Activated CD4-positive, alpha-beta T cell treated with anti-CD3 and anti-CD28 coated beads for 4 hours (primary cell): ENCODE results near the gene OPRM1.

ENCODE experiments used
- DNase-seq, 2 donors: peaks; one replicate each; pipeline ENCODE4 v3.0.0-alpha.2; 2020

Gene OPRM1

GRCh38 chr6:154213782-154214181 is 174.7 kb downstream of the OPRM1 start:
- DNase-seq = no peak

- peak; percentile 24 to 26 for DNase-seq
Observed at GRCh38 chr6:154218301-154218700, 179.3 kb downstream of the OPRM1 start.

- DNase-seq = no peak
Observed at GRCh38 chr6:154218787-154219186, 179.7 kb downstream of the OPRM1 start.

GRCh38 chr6:154219250-154219649 is 180.2 kb downstream of the OPRM1 start:
- DNase-seq = no peak

- no peak for DNase-seq
Observed at GRCh38 chr6:154222716-154223115, 183.7 kb downstream of the OPRM1 start.

GRCh38 chr6:154223296-154223695 is 184.3 kb downstream of the OPRM1 start:
- DNase-seq = no peak

GRCh38 chr6:154226461-154226860 is 187.4 kb downstream of the OPRM1 start:
- DNase-seq = no peak

GRCh38 chr6:154227862-154228520 is 189.0 kb downstream of the OPRM1 start:
- no peak for DNase-seq

GRCh38 chr6:154228521-154228905 is 189.5 kb downstream of the OPRM1 start:
- DNase-seq = no peak

- DNase-seq = peak; percentile 59 to 65
Observed at GRCh38 chr6:154229786-154230185, 190.7 kb downstream of the OPRM1 start.

GRCh38 chr6:154230393-154230792 is 191.4 kb downstream of the OPRM1 start:
- DNase-seq = no peak

- no peak for DNase-seq
Observed at GRCh38 chr6:154230910-154231595, 192.0 kb downstream of the OPRM1 start.

GRCh38 chr6:154232013-154232910 is 193.2 kb downstream of the OPRM1 start:
- no peak for DNase-seq

- no peak for DNase-seq
Observed at GRCh38 chr6:154233383-154233782, 194.3 kb downstream of the OPRM1 start.

- no peak for DNase-seq
Observed at GRCh38 chr6:154234019-154234772, 195.2 kb downstream of the OPRM1 start.

GRCh38 chr6:154236646-154237301 is 197.7 kb downstream of the OPRM1 start:
- no peak for DNase-seq

- DNase-seq = no peak
Observed at GRCh38 chr6:154238831-154239230, 199.8 kb downstream of the OPRM1 start.

GRCh38 chr6:154239392-154239791 is 200.4 kb downstream of the OPRM1 start:
- peak in 1 of 2 donors; percentile 46 for DNase-seq

- DNase-seq = peak; percentile 29 to 42
Observed at GRCh38 chr6:154241061-154241460, 202.0 kb downstream of the OPRM1 start.

- DNase-seq = no peak
Observed at GRCh38 chr6:154241581-154241980, 202.5 kb downstream of the OPRM1 start.

GRCh38 chr6:154242617-154243357 is 203.7 kb downstream of the OPRM1 start:
- DNase-seq = no peak
